ENCODE results near the gene ERICH4. TPM values are rescaled to one million over a fixed set of nuclear protein-coding genes. Genes with fewer than 3 reads are reported as not detected.

The ERICH4 gene
- total RNA-seq, 1 donor from 2014 or later, result not detected

DNA sequence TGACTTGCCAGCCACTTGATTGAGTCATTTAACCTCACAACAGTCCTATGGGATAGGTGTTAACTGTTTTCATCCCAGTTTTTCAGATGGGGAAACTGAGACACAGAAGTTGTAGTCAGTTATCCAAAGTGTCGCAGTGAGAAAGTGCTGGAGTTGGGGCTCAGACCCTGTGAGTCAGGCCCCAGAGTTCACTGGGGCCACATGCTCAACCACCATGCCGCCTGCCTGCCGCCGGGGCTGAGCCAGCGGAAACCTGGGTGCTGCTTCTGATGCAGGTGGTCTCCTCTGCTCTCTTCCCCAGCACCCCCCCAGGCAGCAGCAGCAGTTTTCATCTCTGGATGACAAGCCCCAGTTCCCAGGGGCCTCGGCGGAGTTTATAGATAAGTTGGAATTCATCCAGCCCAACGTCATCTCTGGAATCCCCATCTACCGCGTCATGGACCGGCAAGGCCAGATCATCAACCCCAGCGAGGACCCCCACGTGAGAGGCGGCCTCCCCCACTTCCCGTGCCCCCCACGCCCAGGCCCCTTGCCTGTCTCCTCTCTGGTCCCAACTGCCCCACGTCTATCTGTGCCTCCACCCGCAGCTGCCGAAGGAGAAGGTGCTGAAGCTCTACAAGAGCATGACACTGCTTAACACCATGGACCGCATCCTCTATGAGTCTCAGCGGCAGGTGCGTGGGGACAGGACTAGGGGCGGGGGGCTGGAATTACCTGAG is 32.5 kb upstream of the ERICH4 start:
- no peaks in the 10 kb centered on the region for H3K27me3 ChIP-seq (ENCODE audit: insufficient read depth, low read length)
- H3K4me1 ChIP-seq (ENCODE audit: insufficient read depth, low read length), result no peaks in the 10 kb centered on the region
- H3K27ac ChIP-seq (ENCODE audit: low read depth, low read length), result no peak overlapping the region
- Mint-ChIP-seq H3K27me3 (ENCODE audit: low read depth, unreplicated experiment) (no peaks in the 10 kb centered on the region), H3K9me3 (ENCODE audit: unreplicated experiment) (no peaks in the 10 kb centered on the region), H3K36me3 (ENCODE audit: low read depth, unreplicated experiment) (peaks cover 16% of the 10 kb centered on the region), H3K4me1 (ENCODE audit: low read depth, unreplicated experiment) (peaks cover 22% of the 10 kb centered on the region), H3K27ac (ENCODE audit: unreplicated experiment) (no peak overlapping the region), H3K4me3 (ENCODE audit: unreplicated experiment) (no peak overlapping the region)
- DNase-seq (ENCODE audit: low read depth) (no peak), FAIRE-seq (no peak)
- TF ChIP-seq CTCF (IDR thresholded peaks at IDR 0.05; ENCODE audit: insufficient read depth, low read depth, low read length) (no peak), EZH2 (IDR thresholded peaks at IDR 0.05; ENCODE audit: insufficient read depth, low read length) (no peak)
- peaks cover 8% of the 10 kb centered on the region for H4K20me1 ChIP-seq (ENCODE audit: insufficient read depth, low read length)
- H3K9ac ChIP-seq (ENCODE audit: low read length), result no peak overlapping the region
- no peak overlapping the region for H3K4me3 ChIP-seq (ENCODE audit: insufficient read depth, low read depth, low read length)
- H3K79me2 ChIP-seq (ENCODE audit: insufficient read depth, low read length), result no peaks in the 10 kb centered on the region
- peaks cover 6% of the 10 kb centered on the region for H3K36me3 ChIP-seq (ENCODE audit: insufficient read depth, low read length)
- H2AFZ ChIP-seq (ENCODE audit: low read depth, low read length), result no peak overlapping the region
- no peak overlapping the region for H3K4me2 ChIP-seq (ENCODE audit: low read length)
- no peaks in the 10 kb centered on the region for H3K9me3 ChIP-seq (ENCODE audit: insufficient read depth, low read depth, low read length)

- no peak for FAIRE-seq
- H3K9me3 Mint-ChIP-seq (ENCODE audit: unreplicated experiment), result no peaks in the 10 kb centered on the region
These were observed 31.6 kb upstream of the ERICH4 start for GRCh38 chr19:41411100-41411967.

More at GRCh38 chr19:41411100-41411967, 31.6 kb upstream of the ERICH4 start:
- Histone ChIP-seq H3K9me3 (ENCODE audit: insufficient read depth, low read depth, low read length) (no peaks in the 10 kb centered on the region), H4K20me1 (ENCODE audit: insufficient read depth, low read length) (peaks cover 8% of the 10 kb centered on the region), H3K27me3 (ENCODE audit: insufficient read depth, low read length) (no peaks in the 10 kb centered on the region), H3K27ac (ENCODE audit: low read depth, low read length) (no peak overlapping the region), H3K4me2 (ENCODE audit: low read length) (no peak overlapping the region), H3K9ac (ENCODE audit: low read length) (no peak overlapping the region), H3K36me3 (ENCODE audit: insufficient read depth, low read length) (peaks cover 6% of the 10 kb centered on the region), H3K4me3 (ENCODE audit: insufficient read depth, low read depth, low read length) (no peak overlapping the region), H3K4me1 (ENCODE audit: insufficient read depth, low read length) (no peaks in the 10 kb centered on the region), H3K79me2 (ENCODE audit: insufficient read depth, low read length) (no peaks in the 10 kb centered on the region), H2AFZ (ENCODE audit: low read depth, low read length) (no peak overlapping the region)
- no peak overlapping the region for H3K4me3 Mint-ChIP-seq (ENCODE audit: unreplicated experiment)
- H3K36me3 Mint-ChIP-seq (ENCODE audit: low read depth, unreplicated experiment), result peaks cover 17% of the 10 kb centered on the region
- no peaks in the 10 kb centered on the region for H3K27me3 Mint-ChIP-seq (ENCODE audit: low read depth, unreplicated experiment)
- peaks cover 22% of the 10 kb centered on the region for H3K4me1 Mint-ChIP-seq (ENCODE audit: low read depth, unreplicated experiment)
- no peak overlapping the region for H3K27ac Mint-ChIP-seq (ENCODE audit: unreplicated experiment)
- DNase-seq (ENCODE audit: low read depth), result no peak
- TF ChIP-seq CTCF (IDR thresholded peaks at IDR 0.05; ENCODE audit: insufficient read depth, low read depth, low read length) (no peak), EZH2 (IDR thresholded peaks at IDR 0.05; ENCODE audit: insufficient read depth, low read length) (no peak)
